Medulla oblongata (tissue), 1 donor: ENCODE results near the gene XCL1.
A peak's percentile ranks its signal among the peaks of the same experiment; 100 is the strongest.

ENCODE experiments used
- DNase-seq: peaks from one replicate; pipeline ENCODE4 v3.0.0-alpha.2; 2015; ENCODE audit errors: extremely low spot score

The XCL1 gene

DNA sequence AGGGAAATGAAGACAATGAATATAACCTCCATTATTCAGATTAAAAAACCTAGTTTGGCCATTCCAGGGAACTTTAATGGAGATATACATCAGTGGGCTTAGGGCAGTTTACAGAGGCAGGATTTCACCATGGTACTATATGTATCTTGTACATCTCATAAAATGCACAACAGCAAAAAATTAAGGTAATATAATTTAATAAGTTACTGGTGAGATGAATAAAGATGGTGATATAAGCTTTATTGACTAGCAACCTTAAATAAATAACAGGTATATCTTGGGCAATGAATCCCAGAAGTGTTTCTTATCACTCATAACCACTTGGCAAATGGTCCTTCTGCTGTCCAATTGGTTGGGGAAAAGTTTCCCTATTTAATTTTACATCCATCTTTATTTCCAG, 29.0 kb downstream of the XCL1 start:
- no peak for DNase-seq

DNA sequence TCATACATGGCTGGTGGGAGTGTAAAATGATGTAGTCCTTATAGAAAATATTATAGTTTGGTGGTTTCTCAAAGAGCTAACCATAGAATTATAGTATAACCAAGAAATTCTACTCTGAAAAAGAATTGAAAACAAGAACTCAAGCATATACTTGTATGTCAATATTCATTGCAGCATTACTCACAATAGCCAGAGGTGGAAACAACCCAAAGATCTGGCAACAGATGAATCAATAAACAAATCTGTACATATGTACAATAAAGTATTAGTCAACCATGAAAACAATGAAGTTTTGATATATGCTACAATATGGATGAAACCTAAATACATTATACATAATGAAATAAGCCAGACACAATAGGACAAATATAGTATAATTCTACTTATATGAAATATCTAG, 29.7 kb downstream of the XCL1 start:
- DNase-seq, result no peak

GRCh38 chr1:168607872-168608428, 31.5 kb downstream of the XCL1 start:
- no peak for DNase-seq

DNA sequence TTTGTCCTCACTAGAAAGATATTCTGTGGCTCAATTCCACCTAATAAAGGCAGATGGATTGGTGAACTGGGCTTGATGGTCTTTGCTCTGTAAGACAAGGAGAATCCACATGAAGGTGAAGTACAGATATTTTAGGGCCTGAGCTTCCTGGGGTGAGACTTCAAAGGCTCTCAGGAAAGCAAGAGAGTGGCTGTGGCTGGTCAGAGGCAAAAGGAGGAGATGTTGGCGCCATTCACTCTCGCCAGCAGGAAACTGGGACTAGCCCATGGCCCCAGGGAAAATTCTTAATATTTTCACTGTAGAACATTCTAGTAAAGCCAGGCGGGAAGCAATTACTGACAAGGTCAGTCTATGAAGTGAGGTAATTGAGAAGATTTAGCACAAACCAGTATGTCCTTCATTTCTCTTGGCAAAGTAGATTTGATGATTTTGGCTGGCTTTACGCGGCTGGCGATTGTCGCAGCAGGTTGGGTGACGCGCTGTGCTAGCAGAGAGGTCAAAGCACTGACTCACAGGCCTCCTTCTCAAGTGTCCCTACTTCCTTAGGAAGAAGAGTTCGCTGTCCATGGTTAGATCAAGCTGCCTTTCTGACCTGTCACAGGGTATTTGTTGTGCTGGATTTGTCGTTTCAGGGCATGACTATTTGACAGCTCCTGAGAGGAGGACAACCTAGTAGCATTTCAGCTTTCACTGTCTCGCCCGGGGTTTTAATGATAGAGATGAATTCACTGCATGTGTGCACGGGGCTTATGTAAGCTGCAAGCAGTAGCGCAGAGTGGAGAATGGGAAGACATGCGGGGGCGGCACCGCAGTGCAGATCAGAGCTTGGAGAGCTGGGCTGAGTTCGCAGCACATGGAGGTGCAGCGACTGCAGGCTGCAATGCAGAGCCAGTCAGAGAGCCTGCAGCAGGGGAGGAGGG, 32.7 kb downstream of the XCL1 start:
- no peak for DNase-seq

DNA sequence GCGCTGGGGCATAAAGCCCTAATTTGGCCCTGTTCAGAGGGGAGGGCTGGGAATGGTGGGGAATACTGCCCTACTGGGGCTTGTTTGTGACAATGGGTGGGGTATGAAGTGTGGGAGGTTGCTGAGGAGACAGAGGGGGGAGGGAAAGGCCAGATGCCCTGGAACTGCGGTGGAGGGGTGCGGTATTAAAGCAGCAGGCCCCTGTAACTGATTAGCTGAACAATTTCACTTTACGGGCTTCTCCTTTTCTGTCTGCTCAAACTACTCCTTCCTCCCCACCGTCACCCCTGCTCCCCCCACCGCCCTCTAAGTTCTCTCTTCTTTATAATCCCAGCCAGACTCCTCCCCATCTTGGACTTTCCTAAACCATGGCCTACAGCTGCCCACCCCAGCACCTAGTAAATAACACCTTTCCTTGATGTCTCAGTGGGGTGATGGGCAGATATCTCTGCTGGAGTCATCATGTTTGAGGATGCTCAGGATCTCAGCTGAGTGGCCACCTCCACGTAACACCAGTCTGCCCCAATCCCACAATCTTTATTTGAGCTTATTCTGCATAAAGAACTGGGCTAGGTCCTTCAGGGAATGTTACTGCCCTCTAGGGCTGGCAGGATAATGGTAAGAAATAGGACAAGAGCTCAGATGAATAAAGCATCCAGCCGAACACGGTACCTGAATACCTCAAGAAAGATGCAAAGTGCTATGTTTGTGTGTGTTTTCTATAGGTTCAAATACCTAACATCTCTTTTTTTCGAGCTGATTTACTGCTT, 33.5 kb downstream of the XCL1 start:
- DNase-seq, result no peak

GRCh38 chr1:168613038-168613451, 36.6 kb downstream of the XCL1 start:
- no peak for DNase-seq

- DNase-seq, result no peak
Observed at GRCh38 chr1:168613691-168614231, 37.4 kb downstream of the XCL1 start.

GRCh38 chr1:168614235-168614634, 37.8 kb downstream of the XCL1 start:
- DNase-seq, result no peak

GRCh38 chr1:168615965-168616364, 39.6 kb downstream of the XCL1 start:
- no peak for DNase-seq

DNA sequence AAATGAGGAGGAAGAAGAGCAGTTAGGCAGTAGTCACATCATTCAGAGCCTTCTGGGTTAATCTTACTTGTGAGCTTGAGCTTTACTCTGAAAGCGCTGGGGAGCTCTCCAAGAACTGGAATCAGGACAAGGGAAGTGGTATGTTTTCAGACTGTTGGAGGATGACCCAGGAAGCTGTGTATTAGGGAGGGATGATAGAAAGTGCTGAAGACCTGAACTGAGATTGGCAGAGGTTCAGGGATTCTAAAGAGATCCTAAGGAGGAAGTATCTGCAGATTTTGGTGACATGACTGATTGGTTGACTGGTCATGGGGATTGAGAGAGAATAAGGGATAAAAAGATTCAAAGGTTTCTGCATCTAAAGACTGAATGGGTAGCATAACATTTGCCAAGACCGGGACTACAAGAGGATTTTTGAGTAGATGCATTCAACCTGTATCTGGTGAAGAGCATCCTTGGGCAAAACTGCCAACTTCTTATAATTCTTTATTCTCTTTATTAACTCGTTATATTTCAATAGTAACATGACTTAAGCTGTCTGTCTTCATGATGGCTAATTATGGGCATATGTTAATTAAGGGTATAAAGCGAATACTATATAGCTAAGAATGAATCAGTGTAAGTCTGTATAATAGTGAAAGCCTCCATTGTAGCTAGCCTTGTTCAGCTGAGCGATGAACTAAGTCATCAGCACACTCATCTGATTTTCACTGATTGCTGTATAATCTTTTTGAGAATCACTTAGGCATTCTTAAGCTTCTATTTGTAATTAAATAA, 41.8 kb downstream of the XCL1 start:
- DNase-seq, result peak; percentile 76

- no peak for DNase-seq
Observed at GRCh38 chr1:168618886-168619285, 42.5 kb downstream of the XCL1 start.

DNA sequence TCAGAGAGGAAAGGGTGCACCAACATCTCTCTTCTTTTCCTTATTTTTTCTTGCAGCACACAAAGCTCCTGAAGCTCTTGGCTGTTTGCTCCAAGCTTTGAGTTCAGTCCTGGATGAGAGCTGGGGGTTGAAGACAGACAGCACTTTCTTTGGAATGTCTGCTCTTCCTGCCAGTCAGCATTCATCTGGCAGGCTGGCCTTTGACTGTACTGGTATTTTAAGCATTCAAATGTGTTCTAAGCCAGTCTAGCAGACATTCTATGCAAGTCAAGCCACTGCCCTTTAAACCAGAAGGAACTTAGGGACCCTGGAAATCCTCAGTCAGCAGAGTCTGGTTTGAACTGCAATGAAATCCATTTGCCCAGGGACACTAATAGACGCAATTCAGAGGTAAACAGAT, 45.0 kb downstream of the XCL1 start:
- DNase-seq, result no peak

DNA sequence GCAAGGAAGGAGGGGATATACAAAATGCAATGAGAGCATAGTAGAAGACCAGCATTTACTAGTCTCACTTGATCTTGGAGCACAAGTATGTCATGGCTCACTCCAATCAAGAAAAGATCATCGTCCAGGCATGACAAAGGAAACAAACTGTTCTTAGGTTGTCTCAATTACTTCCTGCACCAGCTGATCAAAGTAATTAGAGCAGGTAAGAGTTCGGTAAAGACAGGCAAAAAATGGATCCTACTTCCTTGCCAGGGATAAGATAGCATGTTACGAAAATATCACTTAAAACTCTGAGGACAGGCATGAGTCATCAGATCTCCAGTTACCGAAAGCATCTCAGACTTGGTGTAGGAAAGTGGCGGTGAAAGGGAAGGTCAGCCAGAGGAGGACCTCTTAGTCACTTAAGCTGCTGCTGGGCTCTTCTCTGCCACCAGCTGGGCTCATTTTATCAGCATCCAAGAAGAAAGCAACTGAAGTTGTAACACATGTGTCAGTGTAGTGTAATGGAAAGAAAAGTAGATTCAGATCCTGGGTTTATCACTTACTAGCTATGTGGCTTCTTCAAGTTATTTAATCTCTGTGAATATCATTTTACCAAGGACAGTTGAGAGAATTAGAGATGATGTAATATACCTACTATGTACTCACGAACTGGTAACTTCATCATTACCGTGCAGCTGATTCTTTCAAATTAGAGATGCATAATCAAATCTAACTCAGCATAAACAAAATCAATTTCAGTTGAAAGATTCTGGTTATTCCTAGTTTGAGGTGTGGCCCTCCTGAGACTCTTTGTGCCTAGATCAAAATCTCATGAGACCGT, 46.8 kb downstream of the XCL1 start:
- no peak for DNase-seq

- no peak for DNase-seq
Observed at GRCh38 chr1:168623831-168624230, 47.4 kb downstream of the XCL1 start.

DNA sequence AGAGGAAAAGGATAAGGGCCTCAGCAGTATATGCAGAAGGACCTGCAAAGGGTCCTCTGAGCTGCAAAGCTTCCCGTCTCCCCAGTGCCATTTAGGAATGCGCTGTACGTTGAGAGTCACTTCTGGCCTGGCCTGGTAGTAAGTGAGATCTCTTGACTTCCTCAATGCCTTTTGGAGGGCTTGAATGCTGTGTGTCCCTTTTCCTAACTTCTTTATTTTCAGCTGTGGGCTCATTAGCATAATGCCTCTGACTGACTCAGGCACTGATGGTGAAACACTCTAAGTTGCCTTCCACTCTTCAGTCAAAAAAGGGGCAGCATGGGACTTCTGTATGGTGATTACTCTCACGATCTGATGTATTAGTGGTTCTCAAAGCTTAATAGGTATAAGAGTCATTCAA, 49.9 kb downstream of the XCL1 start:
- no peak for DNase-seq

GRCh38 chr1:168627370-168627769, 51.0 kb downstream of the XCL1 start:
- DNase-seq, result no peak

DNA sequence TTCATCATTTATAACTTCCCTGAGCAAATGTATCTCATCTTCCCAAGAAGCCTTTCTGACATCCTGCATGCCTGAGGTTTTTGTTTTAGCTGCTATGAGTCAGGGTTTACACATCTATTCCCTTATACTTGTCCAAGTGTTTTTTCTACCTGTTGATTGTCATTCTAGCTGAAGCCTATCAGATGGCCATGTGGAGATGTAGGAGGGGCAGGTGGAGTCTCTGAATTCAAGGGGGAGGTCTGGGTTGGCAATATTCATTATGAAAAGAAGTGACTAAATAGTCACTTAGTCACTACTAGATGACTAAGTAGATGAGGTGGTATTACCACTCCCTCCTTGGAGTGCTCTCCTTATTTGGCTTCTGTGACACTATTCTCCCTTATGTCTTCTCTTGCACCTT, 52.4 kb downstream of the XCL1 start:
- no peak for DNase-seq

- DNase-seq, result no peak
Observed at GRCh38 chr1:168629466-168629865, 53.1 kb downstream of the XCL1 start.
